ENCODE data around the gene PID1.

GRCh38 chr2:229179628-229180027 is 91.5 kb downstream of the PID1 start:
- TF ChIP-seq CTCF (IDR thresholded peaks at IDR 0.05) (no peak), EP300 (IDR thresholded peaks at IDR 0.05) (no peak), POLR2A (IDR thresholded peaks at IDR 0.05) (no peak)
